HG03457 (cell line): ENCODE results near the gene TRPM2.

ENCODE experiments used
- ATAC-seq: cut with Tn5 transposase; IDR thresholded peaks from one replicate; pipeline ENCODE4 v1.9.1; 2021; ENCODE audit warnings: moderate number of reproducible peaks; ENCODE audit not compliant: unreplicated experiment

Gene TRPM2

DNA sequence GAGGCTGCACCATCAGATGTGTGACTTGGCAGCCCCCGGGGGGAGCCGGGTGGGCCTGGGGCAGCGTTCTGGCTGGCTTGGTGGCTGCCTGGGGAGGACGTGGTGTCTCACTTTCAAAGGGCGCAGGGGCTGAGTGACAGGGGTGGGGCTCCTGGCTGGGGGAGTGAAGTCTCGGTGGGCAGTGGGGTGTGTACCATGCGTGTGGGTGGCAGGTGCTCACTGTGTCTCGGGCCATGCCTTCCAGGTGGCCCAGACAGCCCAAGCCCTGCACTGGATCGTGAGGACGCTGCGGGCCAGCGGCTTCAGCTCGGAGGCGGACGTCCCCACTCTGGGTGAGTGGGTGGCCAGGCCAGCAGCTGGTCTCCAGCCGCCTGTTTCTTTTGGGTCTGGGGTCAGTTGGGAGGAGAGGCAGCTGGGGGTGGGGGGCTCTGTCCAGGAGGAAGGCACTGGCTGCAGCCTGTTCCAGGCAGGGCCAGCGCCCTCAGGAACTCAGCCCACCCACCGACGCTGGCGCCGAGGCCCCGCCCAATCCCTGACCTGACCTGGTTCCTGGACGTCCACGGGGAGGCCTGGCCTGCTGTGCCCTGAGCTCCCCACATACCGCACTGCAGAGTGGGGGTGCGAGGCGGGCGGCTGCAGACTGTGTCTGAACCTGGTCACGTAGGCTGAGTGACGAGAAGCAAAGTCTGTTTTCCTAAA lies 71.3 kb downstream of the TRPM2 start:
- no peak for ATAC-seq

DNA sequence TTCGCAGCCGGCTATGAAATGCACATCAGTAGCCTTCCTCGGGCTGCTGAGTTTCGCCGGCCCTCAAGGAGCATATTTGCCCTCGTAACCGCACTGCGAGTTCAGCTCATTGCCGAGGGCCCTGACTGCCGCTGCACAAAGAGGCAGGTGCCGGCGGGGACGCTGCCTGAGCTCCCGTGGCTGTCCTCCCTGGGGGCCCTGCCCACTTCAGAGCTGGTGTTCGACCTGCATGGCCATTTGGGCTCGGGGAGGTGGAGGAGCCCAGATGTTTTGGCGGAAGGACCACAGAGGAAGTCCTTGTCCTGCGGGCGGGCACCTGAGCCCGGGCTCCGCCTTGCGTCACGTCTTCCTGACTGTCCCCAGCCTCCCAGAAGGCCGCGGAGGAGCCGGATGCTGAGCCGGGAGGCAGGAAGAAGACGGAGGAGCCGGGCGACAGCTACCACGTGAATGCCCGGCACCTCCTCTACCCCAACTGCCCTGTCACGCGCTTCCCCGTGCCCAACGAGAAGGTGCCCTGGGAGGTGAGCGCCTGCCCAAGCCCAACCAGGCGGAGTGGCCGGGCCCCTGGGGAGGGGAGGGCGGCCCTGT lies 72.0 kb downstream of the TRPM2 start:
- no peak for ATAC-seq

- no peak for ATAC-seq
Measured at GRCh38 chr21:44425895-44426662, 72.7 kb downstream of the TRPM2 start.

GRCh38 chr21:44426663-44427191 lies 73.3 kb downstream of the TRPM2 start:
- no peak for ATAC-seq

DNA sequence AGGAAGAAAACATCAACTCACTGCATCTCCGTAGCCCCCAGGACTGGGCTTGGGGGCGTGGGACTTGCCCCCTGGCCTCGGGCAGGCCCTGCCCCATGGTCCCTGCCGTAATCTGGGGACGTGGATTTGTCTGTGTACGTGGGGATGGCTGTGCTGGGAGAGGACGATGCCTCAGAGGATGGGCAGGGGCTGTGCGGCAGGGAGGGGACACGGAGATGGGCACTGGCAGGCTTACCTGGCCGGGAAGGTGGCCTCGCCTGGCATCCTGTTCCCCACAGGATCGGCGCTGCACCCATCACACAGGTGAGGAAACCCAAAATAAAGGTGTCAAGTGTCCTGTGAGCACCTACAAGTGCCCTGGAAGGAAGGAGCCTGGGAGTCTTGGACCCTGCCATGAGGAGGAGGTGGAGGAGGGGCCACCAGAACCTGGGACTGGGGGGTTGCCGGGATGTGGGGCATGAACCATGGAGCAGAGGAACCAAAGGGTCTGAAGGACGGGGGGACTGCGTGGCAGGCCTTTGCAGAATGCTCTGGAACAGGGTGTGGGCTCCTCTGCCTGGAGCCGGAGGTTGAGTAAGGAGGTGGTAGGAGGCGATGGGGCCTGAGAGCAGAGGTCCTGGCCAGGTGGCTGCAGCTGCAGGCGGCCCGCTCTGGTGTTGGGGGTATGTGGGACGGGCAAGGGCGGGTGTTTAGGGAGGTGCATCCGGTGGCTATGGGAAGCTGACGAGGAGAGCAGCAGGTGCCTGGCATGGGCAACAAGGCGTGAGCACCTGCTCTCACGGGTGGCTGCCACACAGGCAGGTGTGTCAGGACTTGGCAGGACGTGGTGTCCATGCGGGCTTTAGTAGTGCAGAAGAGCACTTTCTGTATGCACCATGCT lies 74.1 kb downstream of the TRPM2 start:
- ATAC-seq: no peak

DNA sequence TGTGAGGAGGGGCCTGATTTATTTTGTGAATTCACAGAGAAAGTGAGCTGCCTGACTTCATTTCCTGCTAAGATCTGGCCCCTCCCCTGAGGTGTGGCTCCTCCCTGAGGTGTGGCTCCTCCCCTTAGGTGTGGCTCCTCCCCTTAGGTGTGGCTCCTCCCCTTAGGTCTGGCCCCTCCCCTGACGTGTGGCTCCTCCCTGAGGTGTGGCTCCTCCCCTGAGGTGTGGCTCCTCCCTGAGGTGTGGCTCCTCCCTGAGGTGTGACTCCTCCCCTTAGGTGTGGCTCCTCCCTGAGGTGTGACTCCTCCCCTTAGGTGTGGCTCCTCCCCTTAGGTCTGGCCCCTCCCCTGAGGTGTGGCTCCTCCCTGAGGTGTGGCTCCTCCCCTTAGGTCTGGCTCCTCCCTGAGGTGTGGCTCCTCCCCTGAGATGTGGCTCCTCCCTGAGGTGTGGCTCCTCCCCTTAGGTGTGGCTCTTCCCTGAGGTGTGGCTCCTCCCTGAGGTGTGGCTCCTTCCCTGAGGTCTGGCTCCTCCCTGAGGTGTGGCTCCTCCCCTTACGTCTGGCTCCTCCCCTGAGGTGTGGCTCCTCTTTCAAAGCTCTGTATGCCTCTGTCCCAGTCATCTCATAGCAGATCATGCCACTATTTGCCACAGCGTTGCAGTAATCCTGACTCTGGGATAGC lies 75.0 kb downstream of the TRPM2 start:
- no peak for ATAC-seq

DNA sequence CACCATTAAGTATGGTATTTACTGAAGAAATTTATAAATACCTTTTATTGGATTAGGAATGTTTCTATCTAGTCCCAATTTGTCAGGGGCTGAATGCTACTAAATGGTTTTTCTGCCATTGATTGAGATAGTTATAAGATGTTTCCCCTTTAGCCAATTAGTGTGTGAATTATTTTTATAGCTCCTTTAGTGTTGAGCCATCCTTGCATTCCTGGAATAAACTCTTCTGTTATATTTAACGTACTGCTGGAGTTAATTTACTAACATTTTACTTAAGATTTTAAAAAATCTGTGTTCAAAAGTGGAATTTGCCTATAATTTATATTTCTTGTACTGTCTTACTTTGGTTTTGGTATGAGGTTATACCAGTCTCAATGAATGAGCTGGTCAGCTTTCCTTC lies 76.5 kb downstream of the TRPM2 start:
- no peak for ATAC-seq

DNA sequence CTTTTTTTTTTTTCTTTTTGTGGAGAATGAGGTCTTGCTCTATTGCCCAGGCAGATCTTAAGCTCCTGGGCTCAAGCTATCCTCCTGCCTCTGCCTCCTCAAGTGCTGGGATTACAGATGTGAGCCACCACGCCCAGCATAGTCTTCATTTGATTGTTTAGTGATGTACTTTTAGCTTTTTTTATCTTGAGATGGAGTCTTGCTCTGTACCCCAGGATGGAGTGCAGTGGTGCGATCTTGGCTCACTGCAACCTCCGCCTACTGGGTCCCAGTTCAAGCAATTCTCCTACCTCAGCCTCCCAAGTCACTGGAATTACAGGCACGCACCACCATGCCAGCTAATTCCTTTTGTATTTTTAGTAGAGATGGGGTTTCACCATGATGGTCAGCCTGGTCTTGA lies 77.9 kb downstream of the TRPM2 start:
- no peak for ATAC-seq

- no peak for ATAC-seq
Measured at GRCh38 chr21:44432841-44433790, 79.7 kb downstream of the TRPM2 start.

- no peak for ATAC-seq
Measured at GRCh38 chr21:44433791-44434567, 80.6 kb downstream of the TRPM2 start.

- no peak for ATAC-seq
Measured at GRCh38 chr21:44434568-44434925, 81.1 kb downstream of the TRPM2 start.

DNA sequence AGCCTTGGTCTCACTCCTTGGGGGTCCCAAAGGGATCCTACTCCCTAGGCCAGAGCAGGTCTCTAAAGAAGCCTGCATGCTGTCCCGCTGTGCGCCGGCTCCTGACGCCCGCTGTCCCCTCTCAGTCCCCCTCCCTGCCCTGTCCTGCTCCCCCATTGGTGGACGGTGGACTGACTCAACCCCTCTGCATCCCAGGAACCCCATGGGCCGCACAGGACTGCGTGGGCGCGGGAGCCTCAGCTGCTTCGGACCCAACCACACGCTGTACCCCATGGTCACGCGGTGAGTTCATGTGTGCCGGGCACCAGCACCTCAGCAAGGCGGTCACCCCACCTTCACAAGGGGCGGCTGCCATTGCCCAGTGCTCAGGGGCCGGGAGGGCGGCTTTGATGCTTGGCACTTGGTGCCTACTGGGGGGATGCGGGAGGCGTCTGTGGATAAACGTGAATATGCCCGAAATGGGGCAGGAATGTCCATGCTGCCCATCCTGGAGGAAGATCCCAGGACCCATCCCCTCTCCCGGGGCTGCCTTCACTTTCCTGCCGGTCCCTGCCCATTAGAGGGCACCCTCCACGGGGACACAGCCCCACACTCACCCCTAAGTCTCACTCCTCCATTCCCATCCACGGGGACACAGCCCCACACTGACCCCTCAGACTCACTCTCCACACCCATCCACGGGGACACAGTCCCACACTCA lies 81.7 kb downstream of the TRPM2 start:
- no peak for ATAC-seq

- ATAC-seq: no peak
Measured at GRCh38 chr21:44436111-44436611, 82.7 kb downstream of the TRPM2 start.

DNA sequence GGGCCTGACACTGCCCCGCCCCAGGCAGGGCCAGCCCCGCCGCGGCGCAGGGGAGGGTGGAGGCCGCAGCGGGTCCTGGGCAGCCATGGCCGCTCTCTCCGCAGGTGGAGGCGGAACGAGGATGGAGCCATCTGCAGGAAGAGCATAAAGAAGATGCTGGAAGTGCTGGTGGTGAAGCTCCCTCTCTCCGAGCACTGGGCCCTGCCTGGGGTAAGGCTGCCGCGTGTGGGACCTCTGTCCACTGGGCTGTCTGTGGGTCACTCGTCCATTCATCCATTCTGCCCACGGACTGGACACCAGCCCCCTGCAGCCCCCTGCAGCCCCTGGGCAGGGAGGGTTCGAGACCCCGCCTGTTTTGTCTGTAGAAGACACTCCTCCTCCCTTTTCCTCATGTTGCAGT lies 83.5 kb downstream of the TRPM2 start:
- ATAC-seq: no peak

DNA sequence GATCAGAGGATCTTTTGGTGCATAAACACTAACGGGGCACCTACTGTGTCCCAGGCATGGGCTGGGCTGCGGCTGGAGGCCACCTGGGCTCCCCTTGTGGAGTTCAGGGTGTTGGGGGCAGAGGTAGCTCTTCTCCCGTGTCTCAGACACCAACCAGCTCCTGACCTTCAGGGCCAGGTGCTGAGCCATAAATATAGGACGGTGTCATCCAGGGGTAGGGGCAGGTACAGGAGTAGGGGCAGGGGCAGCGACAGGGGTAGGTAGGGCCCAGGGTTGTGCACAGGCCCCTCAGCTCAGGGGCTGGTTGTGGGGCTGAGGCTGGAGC lies 83.9 kb downstream of the TRPM2 start:
- no peak for ATAC-seq

DNA sequence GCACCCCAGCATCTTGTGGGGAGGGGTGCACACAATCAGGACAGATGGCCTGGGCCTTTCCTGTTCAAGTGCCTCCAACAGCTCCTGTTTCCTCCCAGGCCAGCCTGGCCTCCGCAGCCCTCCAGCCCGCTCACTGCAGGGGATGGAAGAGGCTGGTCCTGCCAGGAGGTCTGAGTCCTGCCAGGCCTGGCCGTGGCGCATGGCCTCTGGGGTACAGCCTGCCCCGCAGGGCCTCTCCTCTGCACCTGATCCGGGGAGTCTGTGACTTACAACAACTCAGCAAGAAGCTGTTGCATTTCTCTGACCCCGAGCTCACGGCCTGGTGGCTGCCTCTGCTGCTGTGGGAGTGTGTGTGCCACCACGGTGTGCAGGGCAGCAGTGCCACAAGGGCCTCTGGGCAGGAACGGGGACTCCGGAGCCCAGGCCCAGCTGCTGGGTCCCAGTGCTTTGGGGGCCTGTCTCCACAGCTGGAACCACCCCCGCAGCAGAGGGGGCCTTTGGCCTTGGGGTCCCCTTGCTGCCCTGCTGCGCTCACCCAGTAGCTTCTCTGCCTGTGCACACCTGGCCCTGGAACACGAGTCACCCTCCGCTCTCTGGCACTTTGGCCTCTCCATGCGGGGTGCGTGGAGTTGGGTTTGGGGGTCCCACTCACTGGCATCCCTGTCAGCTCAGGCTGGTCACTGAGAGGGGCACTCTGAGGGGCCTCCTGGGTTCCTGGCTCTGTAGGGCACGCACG lies 84.4 kb downstream of the TRPM2 start:
- ATAC-seq: no peak

DNA sequence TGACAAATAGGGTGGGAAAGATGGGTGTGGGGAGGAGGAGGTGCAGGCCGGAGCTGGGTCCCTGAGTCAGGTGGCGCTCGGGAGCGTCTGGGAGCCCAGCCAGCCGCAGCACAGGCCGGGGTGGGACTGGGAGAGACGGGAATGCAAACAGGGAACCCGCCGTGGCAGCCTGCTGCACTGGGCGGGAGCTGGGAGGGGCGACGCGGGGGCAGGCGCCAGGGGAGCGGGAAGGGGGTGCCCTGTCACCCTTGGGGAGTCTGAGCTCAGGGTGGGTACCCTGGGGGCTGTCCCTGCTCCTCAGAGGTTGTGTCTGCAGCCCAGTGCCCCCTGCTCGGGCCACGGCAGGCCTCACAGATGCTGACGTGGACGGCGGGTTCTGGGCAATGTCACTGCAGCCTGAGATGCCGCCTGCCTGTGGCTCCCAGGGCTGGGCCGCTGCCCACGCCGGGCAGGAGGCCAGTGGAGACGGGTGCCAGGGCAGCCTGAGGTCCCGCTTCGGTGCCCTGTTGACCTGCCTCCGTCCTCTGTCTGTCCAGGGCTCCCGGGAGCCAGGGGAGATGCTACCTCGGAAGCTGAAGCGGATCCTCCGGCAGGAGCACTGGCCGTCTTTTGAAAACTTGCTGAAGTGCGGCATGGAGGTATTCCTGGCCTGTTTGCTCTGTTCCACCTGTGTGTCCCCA lies 85.2 kb downstream of the TRPM2 start:
- no peak for ATAC-seq
